ENCODE results near the gene MB. TPM values are rescaled to one million over a fixed set of nuclear protein-coding genes. Genes with fewer than 3 reads are reported as not detected.
"Not testable (repeated sequence)": the region's sequence is repeated elsewhere in the genome, so short reads cannot be mapped to it uniquely, and the experiment has no call there.

The MB gene
- total RNA-seq, 2 donors from 2014 or later, result not detected

DNA sequence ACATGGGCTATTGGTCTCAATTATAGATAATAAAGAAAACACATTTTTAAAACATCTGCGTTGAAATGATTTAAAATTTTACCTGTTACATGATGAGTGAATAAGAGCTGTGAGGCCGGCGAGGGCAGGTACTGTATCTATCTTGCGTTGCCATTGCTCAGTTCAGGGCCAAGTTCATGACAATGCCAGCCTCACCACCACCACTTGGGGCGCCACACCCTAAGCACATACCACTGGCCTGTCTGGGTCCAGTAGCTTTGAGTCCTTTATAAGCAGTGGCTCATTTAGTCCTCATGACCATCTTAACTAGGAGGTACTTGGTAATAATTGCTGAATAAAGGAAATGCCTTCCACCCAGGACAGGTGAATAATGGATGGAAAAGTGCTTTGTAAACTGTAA is 14.5 kb upstream of the MB start:
- H3K4me1 Mint-ChIP-seq, result peaks cover 31% of the 10 kb centered on the region
- no peak overlapping the region for H3K27ac Mint-ChIP-seq
- no peak overlapping the region for H3K4me3 Mint-ChIP-seq
- peak in 1 of 3 donors; percentile 21 for DNase-seq
- H3K36me3 Mint-ChIP-seq (ENCODE audit: low read depth), result peaks cover 2% of the 10 kb centered on the region
- no peaks in the 10 kb centered on the region for H3K9me3 ChIP-seq (ENCODE audit: control insufficient read depth, low read length, poor library complexity, severe bottlenecking)
- H3K27me3 Mint-ChIP-seq, result peaks cover 3% of the 10 kb centered on the region
- peak; percentile 49 for ATAC-seq

DNA sequence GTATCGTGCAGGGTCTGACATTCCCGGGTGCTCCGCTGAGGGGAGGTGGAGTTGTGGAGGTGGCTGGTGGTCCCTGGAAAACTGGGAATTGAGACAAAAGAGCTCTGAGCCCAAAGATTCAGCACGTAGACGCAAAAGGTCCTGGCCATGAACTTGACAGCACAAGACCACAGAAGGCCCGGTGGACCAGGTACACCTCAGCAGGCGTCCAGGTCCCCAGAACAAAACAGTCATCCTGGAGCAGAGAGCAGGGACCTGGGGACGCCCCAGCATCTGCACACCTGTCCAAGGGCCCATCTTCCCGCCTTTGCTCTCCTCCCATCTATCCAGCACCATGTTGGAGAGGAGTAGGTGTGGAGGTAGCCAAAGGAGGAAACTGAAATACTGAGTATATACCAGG is 13.8 kb upstream of the MB start:
- peaks cover 2% of the 10 kb centered on the region for H3K36me3 Mint-ChIP-seq (ENCODE audit: low read depth)
- peak overlapping the region; percentile 76 for H3K27ac Mint-ChIP-seq
- peaks cover 10% of the 10 kb centered on the region for H3K27me3 Mint-ChIP-seq
- ATAC-seq (no peak), DNase-seq (no peak)
- H3K4me3 Mint-ChIP-seq, result no peak overlapping the region
- peaks cover 31% of the 10 kb centered on the region for H3K4me1 Mint-ChIP-seq
- no peaks in the 10 kb centered on the region for H3K9me3 ChIP-seq (ENCODE audit: control insufficient read depth, low read length, poor library complexity, severe bottlenecking)

DNA sequence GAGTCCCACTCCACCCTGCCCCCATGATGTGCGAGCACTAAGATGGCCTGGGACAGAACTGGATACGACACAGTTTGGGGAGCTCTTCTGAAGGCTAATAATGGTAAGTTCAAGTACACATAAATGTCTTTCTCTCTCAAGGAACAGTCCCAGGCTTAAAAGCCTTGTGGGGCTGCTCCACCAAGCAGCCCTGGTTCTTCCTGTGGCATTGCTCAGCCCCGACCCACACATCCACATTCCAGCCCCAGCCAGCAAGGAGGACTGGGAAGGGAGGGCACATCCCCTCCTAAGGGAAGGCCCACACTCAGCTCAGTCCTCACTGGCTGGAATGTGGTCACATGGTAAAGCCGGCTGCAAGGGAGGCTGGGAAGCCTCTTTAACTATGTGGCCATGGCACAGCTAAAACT is 13.3 kb upstream of the MB start:
- no peak overlapping the region for H3K4me3 Mint-ChIP-seq
- no peak for ATAC-seq

DNA sequence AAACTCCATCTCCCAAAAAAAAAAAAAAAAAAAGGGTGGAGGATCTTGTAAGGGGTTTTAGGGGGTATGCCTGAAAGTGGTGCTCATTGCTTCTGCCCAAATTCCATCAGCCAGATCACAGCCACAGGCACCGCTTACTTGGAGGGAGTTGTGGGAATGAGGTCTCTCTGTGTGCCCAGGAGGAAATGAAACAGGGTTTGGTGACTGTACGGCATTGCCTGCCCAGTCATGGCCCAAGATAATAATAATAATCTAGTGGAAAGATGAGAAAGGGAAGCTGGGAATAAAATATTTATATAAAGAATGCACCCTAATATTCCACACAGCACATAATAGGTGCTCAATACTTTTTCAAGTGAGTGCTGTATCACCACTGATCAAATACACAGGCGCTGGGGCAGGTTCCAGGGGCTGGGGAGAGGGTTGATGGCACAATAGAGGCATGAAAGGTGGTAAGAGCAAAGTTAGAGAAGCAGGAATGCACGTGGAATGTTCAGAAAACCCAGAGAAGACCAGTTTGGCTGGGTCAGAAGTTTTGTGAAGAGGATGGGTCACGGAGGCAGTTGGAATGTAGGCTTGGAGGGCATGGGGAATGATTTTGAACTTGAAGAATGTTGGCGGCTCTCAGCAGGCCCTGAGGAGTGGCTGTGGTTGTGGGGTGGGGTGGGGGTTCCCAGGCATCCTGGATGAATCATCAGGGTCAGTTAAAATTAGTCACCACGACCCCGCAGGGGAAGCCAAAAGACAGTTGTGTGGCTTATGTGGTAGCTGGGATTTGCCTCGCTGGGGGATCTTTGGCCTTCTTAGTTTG is 12.5 kb upstream of the MB start:
- no peaks in the 10 kb centered on the region for H3K36me3 Mint-ChIP-seq (ENCODE audit: low read depth)
- H3K27ac Mint-ChIP-seq, result peak overlapping the region; percentile 8
- peaks cover 20% of the 10 kb centered on the region for H3K27me3 Mint-ChIP-seq
- H3K4me1 Mint-ChIP-seq, result peaks cover 28% of the 10 kb centered on the region
- DNase-seq, result peak in 1 of 3 donors; percentile 17
- H3K4me3 Mint-ChIP-seq, result no peak overlapping the region
- H3K9me3 ChIP-seq (ENCODE audit: control insufficient read depth, low read length, poor library complexity, severe bottlenecking), result no peaks in the 10 kb centered on the region
- peak; percentile 59 for ATAC-seq

More for the DNA sequence above, 13.3 kb upstream of the MB start:
- Mint-ChIP-seq H3K4me1 (peaks cover 31% of the 10 kb centered on the region), H3K27me3 (peaks cover 15% of the 10 kb centered on the region), H3K36me3 (ENCODE audit: low read depth) (peaks cover 2% of the 10 kb centered on the region), H3K27ac (peak overlapping the region; percentile 76)
- no peak for DNase-seq
- H3K9me3 ChIP-seq (ENCODE audit: control insufficient read depth, low read length, poor library complexity, severe bottlenecking), result no peaks in the 10 kb centered on the region

DNA sequence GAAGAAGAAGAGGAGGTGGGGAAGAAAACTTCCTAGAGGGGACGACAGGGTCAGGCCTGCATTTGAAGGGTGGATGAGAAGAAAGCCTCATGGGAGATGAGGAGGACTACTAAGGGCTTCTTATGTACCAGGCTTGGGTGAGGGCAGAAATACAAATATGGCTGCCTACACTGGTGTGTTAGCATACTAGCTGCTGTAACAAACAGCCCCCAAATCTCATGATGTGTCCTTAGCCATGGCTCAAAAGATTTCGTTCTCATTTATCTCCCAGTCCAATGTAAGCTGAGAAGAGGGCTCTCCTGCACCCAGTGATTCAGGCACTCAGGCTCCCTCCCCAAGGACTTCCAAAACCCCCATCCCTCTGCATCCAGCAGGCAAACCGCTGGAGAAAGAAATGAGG is 11.6 kb upstream of the MB start:
- H3K27me3 Mint-ChIP-seq, result peaks cover 26% of the 10 kb centered on the region
- H3K4me3 Mint-ChIP-seq, result no peak overlapping the region
- ATAC-seq (no peak), DNase-seq (no peak)
- peaks cover 23% of the 10 kb centered on the region for H3K4me1 Mint-ChIP-seq
- H3K36me3 Mint-ChIP-seq (ENCODE audit: low read depth), result no peaks in the 10 kb centered on the region
- H3K27ac Mint-ChIP-seq, result no peak overlapping the region
- no peaks in the 10 kb centered on the region for H3K9me3 ChIP-seq (ENCODE audit: control insufficient read depth, low read length, poor library complexity, severe bottlenecking)

DNA sequence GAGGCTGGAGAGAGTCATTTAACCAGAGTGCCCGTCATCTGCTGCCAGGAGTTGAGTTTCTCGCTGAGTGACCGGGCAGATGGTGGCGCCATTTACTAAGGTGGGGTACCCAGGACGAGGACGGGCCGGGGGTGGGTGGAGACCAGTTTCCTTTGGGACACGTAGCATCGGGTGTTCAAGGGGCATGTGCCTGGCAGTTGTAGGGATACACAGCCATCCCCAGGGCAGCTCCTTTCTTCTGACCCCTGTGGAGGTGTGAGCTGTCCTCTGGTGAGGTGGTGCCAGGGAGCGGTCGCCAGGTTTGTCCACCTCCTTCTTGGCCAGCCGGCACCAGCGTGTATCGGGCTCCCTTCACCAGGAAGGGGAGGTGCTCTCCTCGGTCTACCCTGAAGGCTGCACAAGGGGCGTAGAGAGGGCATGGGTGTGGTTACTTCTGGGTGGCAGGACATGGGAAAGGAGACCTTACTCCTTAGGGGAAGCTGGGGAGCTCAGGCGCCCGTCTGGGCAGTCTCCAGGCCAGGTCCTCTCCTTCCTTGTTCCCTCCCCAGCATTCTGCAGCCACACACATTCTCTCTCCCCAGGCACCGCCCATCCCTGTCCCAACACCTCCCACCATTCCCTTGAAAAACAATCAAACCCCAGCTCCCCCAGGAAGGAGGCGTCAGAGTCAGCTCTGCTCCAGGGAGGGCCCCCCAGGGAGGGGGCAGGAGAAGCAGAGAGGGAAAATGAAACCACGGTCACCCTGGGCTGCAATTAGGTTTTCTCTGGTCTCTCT is 10.3 kb upstream of the MB start:
- ATAC-seq (peak; percentile 35), DNase-seq (peak in 1 of 3 donors; percentile 12)
- Mint-ChIP-seq H3K4me1 (peaks cover 18% of the 10 kb centered on the region), H3K36me3 (ENCODE audit: low read depth) (peaks cover 2% of the 10 kb centered on the region), H3K27me3 (peaks cover 30% of the 10 kb centered on the region), H3K27ac (peak overlapping the region; percentile 39), H3K4me3 (peak overlapping the region; percentile 81)
- no peaks in the 10 kb centered on the region for H3K9me3 ChIP-seq (ENCODE audit: control insufficient read depth, low read length, poor library complexity, severe bottlenecking)

DNA sequence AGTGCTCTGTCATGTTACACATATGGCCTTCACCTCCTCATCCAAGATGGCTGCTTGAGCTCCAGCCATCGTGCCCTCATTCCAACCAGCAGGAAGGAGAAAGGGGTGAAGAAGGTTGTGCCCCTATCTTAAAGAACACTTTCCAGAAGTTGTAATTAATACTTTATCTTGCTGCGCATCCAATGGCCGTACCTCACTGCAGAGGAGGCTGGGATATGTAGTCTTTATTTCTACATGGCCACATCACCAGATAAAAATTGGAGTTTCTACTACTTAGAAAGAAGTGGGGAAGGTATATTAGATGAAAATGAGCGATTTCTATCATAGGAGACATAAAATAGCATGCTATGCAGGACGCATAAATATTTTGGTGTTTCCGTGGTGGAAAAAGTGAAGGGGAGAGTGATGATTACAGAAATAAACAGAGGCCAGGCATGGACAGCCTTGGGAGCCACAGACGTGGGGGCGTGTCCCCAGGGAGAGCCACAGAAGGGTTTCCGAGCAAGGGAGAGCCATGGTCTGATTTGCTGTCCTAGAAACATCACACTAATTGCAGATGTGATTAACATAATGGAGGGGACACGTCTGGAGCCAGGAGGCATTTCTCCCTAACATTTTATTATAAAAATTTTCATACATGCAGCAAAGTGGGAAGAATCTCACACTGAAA is 8.8 kb upstream of the MB start:
- no peak for ATAC-seq
- DNase-seq, result no peak
- H3K4me3 Mint-ChIP-seq, result no peak overlapping the region

DNA sequence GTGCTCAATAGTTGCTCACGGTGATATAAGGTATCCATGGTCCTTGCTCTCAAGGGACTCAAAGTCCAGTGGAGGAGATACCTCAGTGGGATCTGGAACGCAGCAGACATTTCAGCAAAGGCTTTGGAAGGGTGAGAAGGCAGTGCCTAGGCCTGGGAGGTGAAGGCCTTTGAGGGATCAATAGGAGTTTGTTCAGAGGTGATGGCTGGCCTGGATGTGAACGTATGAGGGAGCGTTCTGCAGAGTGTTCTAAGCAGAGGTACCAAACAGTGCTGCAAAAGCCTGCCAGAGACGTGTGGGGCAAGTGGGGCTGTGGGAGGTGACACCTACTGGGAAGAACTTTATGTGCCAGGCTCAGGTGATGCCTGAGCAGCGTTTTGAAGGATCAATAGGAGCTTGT is 7.4 kb upstream of the MB start:
- Mint-ChIP-seq H3K27ac (peak overlapping the region; percentile 65), H3K4me3 (no peak overlapping the region)
- ATAC-seq, result no peak

More for the DNA sequence above, 8.8 kb upstream of the MB start:
- H3K27me3 Mint-ChIP-seq, result peaks cover 30% of the 10 kb centered on the region
- H3K27ac Mint-ChIP-seq, result no peak overlapping the region
- no peaks in the 10 kb centered on the region for H3K9me3 ChIP-seq (ENCODE audit: control insufficient read depth, low read length, poor library complexity, severe bottlenecking)
- H3K4me1 Mint-ChIP-seq, result peaks cover 18% of the 10 kb centered on the region
- peaks cover 2% of the 10 kb centered on the region for H3K36me3 Mint-ChIP-seq (ENCODE audit: low read depth)

DNA sequence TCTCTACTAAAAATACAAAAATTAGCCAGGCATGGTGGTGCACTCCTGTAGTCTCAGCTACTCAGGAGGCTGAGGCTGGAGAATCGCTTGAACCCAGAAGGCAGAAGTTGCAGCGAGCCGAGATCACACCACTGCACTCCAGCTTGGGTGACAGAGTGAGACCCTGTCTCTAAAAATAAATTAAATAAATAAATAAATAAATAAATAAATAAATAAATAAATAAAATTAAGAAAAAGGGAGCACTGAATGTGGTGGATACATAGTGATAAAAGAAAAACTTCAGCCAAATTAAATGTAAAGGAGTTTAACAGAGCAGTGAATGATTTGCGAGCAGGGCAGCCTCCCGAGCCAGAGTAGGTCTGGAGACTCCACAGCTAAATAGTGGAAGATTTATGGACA is 6.8 kb upstream of the MB start:
- H3K9me3 ChIP-seq (ENCODE audit: control insufficient read depth, low read length, poor library complexity, severe bottlenecking); ATAC-seq; H3K4me3 Mint-ChIP-seq; H3K36me3 Mint-ChIP-seq (ENCODE audit: low read depth); DNase-seq: not testable (repeated sequence)
- Mint-ChIP-seq H3K27ac (peak overlapping the region; percentile 86), H3K4me1 (peaks cover 12% of the 10 kb centered on the region), H3K27me3 (peaks cover 36% of the 10 kb centered on the region)

More for the DNA sequence above, 7.4 kb upstream of the MB start:
- peaks cover 33% of the 10 kb centered on the region for H3K27me3 Mint-ChIP-seq
- peaks cover 12% of the 10 kb centered on the region for H3K4me1 Mint-ChIP-seq
- H3K9me3 ChIP-seq (ENCODE audit: control insufficient read depth, low read length, poor library complexity, severe bottlenecking), result no peaks in the 10 kb centered on the region
- no peak for DNase-seq
- peaks cover 2% of the 10 kb centered on the region for H3K36me3 Mint-ChIP-seq (ENCODE audit: low read depth)

DNA sequence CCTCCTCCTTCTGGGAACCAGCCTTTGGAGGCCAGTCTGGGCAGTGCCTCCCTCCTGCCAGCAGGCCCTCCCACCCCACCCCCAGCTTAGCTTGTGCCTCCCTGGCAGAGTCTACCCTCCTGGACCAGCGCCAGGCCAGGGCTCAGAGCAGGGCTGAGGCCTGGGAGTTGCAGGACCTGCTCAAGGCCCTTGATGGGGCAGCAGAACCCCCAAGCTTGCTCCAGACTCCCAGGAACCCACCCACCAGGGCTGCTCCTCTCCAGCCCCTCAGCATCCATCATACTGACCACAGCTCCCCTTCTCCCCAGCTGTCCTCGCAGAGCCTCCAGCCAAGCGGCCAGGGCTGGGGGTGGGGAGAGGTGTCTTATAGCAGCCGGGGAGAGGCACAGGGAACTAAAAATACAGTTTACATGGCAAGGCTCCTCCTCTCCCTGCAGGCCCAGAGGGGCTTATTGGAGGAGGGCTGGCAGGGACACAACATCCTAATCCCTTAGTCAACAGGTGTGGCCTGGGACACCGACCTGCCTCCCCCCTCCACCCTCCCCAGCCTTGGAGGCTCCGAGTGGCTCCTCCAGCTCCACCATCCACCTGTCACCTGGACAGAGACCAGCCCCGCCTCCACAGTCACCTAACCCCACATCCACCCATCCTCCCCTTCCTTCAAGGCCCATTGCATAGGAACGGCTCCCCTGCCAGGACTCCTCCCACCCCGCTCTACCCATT is 5.2 kb upstream of the MB start:
- Mint-ChIP-seq H3K4me3 (no peak overlapping the region), H3K27me3 (peaks cover 36% of the 10 kb centered on the region), H3K36me3 (ENCODE audit: low read depth) (peaks cover 2% of the 10 kb centered on the region), H3K4me1 (peaks cover 7% of the 10 kb centered on the region), H3K27ac (no peak overlapping the region)
- ATAC-seq, result no peak
- no peaks in the 10 kb centered on the region for H3K9me3 ChIP-seq (ENCODE audit: control insufficient read depth, low read length, poor library complexity, severe bottlenecking)
- DNase-seq, result no peak

DNA sequence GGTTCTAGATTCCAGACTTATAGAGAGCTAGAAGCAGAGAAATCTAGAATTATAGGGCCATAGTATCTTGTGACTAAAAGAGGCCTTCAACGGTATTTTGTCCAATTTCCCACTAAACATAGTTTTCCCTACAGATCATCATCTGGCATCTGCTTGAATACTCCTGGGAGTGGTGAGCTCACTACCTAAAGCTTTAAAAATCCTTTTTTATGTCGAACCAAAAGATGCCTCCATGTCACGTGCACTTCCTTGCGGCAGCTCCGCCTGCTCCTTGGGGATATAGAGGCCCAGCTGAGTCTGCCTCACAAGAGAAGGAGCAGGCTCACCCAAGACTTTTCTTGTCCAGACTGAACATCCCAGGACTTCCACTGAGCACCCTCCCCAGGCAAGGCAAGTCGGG is 4.3 kb upstream of the MB start:
- H3K27ac Mint-ChIP-seq, result no peak overlapping the region
- no peak for DNase-seq
- no peaks in the 10 kb centered on the region for H3K9me3 ChIP-seq (ENCODE audit: control insufficient read depth, low read length, poor library complexity, severe bottlenecking)
- H3K36me3 Mint-ChIP-seq (ENCODE audit: low read depth), result peaks cover 2% of the 10 kb centered on the region
- peaks cover 32% of the 10 kb centered on the region for H3K27me3 Mint-ChIP-seq
- no peak for ATAC-seq
- no peak overlapping the region for H3K4me3 Mint-ChIP-seq
- H3K4me1 Mint-ChIP-seq, result peaks cover 3% of the 10 kb centered on the region

DNA sequence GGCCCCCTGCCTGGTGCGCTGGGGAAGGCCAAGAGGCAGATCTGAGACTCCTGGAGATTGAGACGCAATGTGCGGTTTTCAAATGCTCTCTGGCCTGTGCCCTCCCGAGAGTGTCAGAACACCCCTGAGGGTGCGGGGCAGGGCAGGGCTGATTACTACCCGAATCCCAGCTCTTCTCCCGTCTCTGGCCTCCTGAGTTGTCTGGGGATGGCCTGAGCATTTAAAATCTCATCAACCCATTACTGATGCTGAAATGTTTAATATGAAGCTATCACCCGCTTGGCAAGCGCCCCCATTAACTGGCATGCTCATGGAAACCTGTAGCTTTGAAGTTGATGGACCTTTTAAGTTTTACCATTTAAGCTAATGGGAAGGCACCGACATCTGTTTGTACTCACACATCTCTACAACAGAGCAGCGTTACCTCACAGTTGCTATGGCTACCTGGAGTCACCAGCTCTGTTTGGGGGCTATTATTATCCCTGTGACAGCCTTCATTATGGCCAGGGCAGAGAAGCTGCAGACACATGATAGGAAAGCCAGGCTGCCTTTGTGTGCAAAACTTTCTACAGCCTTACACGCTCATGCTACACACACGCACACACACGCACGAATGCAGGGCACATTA is 3.6 kb upstream of the MB start:
- H3K9me3 ChIP-seq (ENCODE audit: control insufficient read depth, low read length, poor library complexity, severe bottlenecking), result no peaks in the 10 kb centered on the region
- Mint-ChIP-seq H3K4me1 (peaks cover 4% of the 10 kb centered on the region), H3K36me3 (ENCODE audit: low read depth) (peaks cover 2% of the 10 kb centered on the region), H3K4me3 (no peak overlapping the region), H3K27me3 (peaks cover 24% of the 10 kb centered on the region), H3K27ac (no peak overlapping the region)
- ATAC-seq (no peak), DNase-seq (no peak)
